Thymus (tissue), 11 donors: ENCODE measurements around the gene WBP1L. TPM values are rescaled to one million over a fixed set of nuclear protein-coding genes. Genes with fewer than 3 reads are reported as not detected.
"Not testable (repeated sequence)": the region's sequence is repeated elsewhere in the genome, so short reads cannot be mapped to it uniquely, and the experiment has no call there.

ENCODE experiments used
- DNase-seq, 9 donors: peaks; one replicate each; pipeline ENCODE4 v3.0.0-alpha.2; 2013; ENCODE audit warnings: low spot score in 9 of 9, low read depth in 6 of 9, missing footprints in 1 of 9
- H3K27ac ChIP-seq, 2 donors: one replicate each; pipeline ENCODE4 v1.5.1; 2013; ENCODE audit warnings: control low read depth in 1 of 2, low read depth in 1 of 2, low read length in 1 of 2, mild to moderate bottlenecking in 1 of 2, moderate library complexity in 1 of 2
- H3K27me3 ChIP-seq, 2 donors: one replicate each; pipeline ENCODE4 v1.5.1; 2013; ENCODE audit warnings: low read length in 1 of 2; ENCODE audit not compliant: control insufficient read depth in 2 of 2, insufficient read depth in 1 of 2
- H3K36me3 ChIP-seq, 2 donors: one replicate each; pipeline ENCODE4 v1.5.1; 2013; ENCODE audit warnings: low read length in 1 of 2, mild to moderate bottlenecking in 1 of 2, moderate library complexity in 1 of 2; ENCODE audit not compliant: control insufficient read depth in 2 of 2, insufficient read depth in 2 of 2
- H3K4me1 ChIP-seq, 2 donors: one replicate each; pipeline ENCODE4 v1.5.1; 2013; ENCODE audit warnings: low read length in 2 of 2; ENCODE audit not compliant: control insufficient read depth in 2 of 2, insufficient read depth in 2 of 2
- H3K4me3 ChIP-seq, 2 donors: one replicate each; pipeline ENCODE4 v1.5.1; 2013; ENCODE audit warnings: low read length in 2 of 2, control low read depth in 1 of 2, mild to moderate bottlenecking in 1 of 2
- H3K9me3 ChIP-seq, 2 donors: one replicate each; pipeline ENCODE4 v1.5.1; 2013; ENCODE audit warnings: low read length in 1 of 2, mild to moderate bottlenecking in 1 of 2; ENCODE audit not compliant: control insufficient read depth in 2 of 2, insufficient read depth in 1 of 2
- WGBS: extraction: QIAGEN DNeasy Blood & Tissue Kit; methylation state at CpG from one replicate; pipeline ENCODE4 v1.1.7; 2013; 5-methylcytosine and 5-hydroxymethylcytosine counted together
- polyA plus RNA-seq: library from polyadenylated mRNA; stranded (reverse); fragments of 200-250 nt; gene quantifications from one replicate; pipeline ENCODE4 v1.2.3, GENCODE V29; 2013
- total RNA-seq: library from RNA; stranded (reverse); fragments of 120-200 nt; gene quantifications from one replicate; pipeline ENCODE4 v1.2.4, GENCODE V29; 2013
- donor health status: healthy.

Gene WBP1L
- total and polyA plus RNA-seq, 2 donors, result 30.7 to 75.9 TPM

DNA sequence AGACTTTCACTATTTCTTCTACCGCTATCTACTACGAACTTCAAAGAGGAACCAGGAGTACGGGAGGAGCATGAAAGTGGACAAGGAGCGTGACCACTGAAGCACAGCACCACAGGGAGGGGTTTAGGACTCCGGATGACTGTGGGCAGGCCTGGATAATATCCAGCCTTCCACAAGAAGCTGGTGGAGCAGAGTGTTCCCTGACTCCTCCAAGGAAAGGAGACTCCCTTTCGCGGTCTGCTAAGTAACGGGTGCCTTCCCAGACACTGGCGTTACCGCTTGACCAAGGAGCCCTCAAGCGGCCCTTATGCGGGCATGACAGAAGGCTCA is 15.2 kb downstream of the WBP1L start:
- H3K27ac ChIP-seq, result peak overlapping the region in 1 of 2 donors; percentile 37
- DNase-seq, H3K36me3 ChIP-seq, H3K9me3 ChIP-seq, H3K27me3 ChIP-seq, H3K4me3 ChIP-seq: not testable (repeated sequence)
- 53% methylated on average over 6 of the region's 12 CpGs for WGBS
- H3K4me1 ChIP-seq, result peaks cover 19 to 38% of the 10 kb centered on the region in 2 donors

DNA sequence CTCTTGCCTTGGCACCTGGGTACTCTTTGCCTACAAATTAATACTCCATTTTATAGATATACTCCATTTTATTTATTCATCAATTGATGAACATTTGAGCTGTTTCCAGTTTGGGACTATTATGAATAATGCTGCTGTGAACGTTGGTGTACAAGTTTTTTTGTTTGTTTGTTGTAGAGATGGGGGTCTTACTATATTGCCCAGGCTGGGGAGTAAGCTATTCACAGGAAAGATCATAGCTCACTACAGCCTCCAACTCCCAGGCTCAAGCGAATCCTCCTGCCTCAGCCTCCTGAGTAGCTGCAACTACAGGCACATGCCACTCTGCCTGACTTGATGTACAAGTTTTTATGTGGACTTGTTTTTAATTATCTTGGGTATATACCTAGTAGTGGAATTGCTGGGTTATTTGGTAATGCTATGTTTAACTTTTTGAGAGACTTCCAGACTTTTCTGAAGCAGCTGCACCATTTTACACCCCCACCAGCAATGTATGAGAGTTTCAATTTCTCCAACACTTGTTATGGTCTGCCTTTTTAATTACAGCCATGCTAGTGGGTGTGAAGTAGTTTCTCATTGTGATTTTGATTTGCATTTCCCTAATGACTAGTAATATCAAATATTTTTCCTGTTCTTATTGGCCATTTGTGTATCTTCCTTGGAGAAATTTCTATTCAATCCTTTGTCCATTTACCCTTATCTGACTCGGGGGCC is 15.9 kb downstream of the WBP1L start:
- Histone ChIP-seq H3K4me3 (no peak overlapping the region), H3K9me3 (no peaks in the 10 kb centered on the region), H3K4me1 (peaks cover 26 to 45% of the 10 kb centered on the region in 2 donors), H3K27me3 (no peaks in the 10 kb centered on the region), H3K36me3 (peaks cover 2 to 4% of the 10 kb centered on the region in 2 donors), H3K27ac (peak overlapping the region in 1 of 2 donors; percentile 18)
- 99% methylated on average over 3 of the region's 3 CpGs for WGBS
- no peak for DNase-seq

DNA sequence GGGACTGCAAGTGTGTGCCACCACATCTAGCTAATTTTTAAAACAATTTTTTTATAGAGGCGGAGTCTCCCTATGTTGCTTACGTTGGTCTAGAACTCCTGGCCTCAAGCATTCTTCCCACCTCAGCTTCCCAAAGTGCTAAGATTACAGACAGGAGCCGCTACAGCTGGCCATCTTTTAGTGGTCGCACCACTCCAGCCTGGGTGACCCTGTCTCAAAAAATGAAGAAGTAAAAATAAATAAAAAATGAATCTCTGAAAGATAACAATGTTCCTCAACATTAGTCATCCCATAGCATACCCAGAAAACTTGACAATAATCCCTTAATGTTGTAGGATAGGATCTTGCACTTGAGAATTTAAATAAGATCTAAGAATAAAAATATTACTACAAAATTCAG is 18.2 kb downstream of the WBP1L start:
- H3K27ac ChIP-seq, result peak overlapping the region in 1 of 2 donors; percentile 92
- no peak for DNase-seq
- no peaks in the 10 kb centered on the region for H3K9me3 ChIP-seq
- no peaks in the 10 kb centered on the region for H3K27me3 ChIP-seq
- WGBS, result 97% methylated on average over 4 of the region's 4 CpGs
- peaks cover 2 to 7% of the 10 kb centered on the region in 2 donors for H3K36me3 ChIP-seq
- H3K4me3 ChIP-seq, result no peak overlapping the region
- peaks cover 46 to 65% of the 10 kb centered on the region in 2 donors for H3K4me1 ChIP-seq

DNA sequence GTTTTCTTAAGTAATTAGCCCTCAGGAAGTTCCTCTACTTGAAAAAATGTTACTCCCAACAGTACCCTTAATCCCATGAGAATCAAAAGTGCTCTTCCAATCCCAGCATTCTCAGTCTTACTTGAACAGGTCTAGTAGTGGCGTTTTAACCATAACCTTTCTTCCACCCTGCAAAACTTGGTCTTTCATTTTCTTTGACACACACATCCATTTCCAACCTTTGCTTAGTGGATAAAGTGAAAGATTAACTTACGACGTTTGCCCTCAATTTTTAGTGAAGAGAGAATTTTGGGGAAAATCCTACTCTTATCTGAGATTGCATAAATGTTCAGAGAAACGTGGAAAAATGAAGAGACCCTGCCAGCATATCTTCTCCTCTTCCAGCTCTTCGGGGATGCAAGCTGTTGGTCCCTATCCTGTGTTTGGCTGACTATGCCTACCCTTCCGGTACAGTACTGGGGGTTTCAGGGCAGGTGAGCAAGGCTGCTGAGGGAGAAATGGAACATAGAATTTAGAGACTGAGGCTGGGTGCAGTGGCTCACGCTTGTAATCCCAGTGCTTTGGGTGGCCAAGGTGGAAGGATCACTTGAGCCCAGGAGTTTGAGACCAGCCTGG is 18.8 kb downstream of the WBP1L start:
- no peaks in the 10 kb centered on the region for H3K27me3 ChIP-seq
- 86% methylated on average over 7 of the region's 7 CpGs for WGBS
- H3K9me3 ChIP-seq, result no peaks in the 10 kb centered on the region
- no peak overlapping the region for H3K4me3 ChIP-seq
- H3K4me1 ChIP-seq, result peaks cover 47 to 65% of the 10 kb centered on the region in 2 donors
- peaks cover 2 to 7% of the 10 kb centered on the region in 2 donors for H3K36me3 ChIP-seq
- DNase-seq, result no peak
- peak overlapping the region; percentile 64 to 92 for H3K27ac ChIP-seq

DNA sequence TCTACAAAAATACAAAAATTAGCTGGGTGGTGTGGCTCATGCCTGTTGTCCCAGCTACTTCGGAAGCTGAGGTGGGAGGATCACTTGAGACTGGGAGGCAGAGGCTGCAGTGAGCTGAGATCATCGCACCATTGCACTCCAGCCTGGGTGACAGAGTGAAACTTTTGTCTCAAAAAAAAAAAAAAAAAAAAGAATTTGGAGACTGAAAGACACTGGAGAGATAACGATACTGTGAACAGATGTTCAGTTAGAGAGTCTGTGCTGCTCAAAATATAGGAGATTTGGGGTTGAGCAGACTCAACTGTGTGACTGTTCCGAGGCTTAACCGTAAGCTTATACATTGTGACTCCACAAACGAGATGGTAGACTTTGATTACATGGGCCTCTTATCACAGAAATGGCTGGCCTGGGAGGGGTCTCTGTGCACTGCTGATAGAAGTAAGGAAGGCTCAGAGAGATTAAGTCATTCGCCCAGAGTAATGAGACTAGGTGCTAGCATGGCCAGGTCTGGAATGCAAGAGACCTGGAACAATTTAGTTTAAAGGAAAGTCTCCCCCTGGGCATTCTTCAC is 19.4 kb downstream of the WBP1L start:
- H3K27ac ChIP-seq, result peak overlapping the region; percentile 76 to 92
- 60% methylated on average over 7 of the region's 7 CpGs for WGBS
- peak in 1 of 9 donors; percentile 80 for DNase-seq
- H3K36me3 ChIP-seq, result peaks cover 2 to 7% of the 10 kb centered on the region in 2 donors
- no peak overlapping the region for H3K4me3 ChIP-seq
- H3K27me3 ChIP-seq, result no peaks in the 10 kb centered on the region
- peaks cover 45 to 68% of the 10 kb centered on the region in 2 donors for H3K4me1 ChIP-seq
- no peaks in the 10 kb centered on the region for H3K9me3 ChIP-seq

DNA sequence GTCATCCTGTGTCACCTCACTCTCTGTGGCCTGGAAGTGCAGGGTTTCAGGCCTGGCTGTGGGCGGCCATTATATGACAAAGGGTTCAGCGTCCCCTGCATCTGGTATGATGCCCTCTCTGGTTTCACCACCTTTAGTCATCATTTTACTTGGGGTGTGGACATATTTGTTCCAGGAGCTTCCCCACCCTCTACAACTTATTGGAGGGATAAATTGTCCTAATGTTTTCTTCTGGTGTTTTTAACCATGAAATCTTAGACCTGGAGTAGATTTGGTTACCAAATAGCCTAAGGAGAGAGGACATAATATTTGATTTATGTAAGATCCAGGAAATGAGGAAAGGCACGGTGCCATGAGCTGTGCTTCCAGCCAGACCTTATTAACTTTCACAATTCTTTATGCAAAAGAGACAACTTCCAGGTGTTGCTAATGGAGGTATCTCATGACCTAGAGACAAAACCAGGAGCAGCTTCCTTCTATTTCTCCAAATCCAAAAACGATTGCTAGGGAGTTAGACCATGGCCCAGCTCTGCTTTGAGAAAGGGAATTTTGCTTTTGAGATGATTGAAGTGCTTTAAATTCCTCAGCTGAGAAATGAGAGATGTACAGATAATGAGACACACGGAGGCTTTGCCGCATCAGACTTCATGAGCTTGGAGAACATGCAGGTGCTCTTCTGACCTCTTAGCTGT is 20.9 kb downstream of the WBP1L start:
- WGBS, result 61% methylated on average over 6 of the region's 6 CpGs
- H3K36me3 ChIP-seq, result peaks cover under 1 to 7% of the 10 kb centered on the region in 2 donors
- peaks cover 45 to 70% of the 10 kb centered on the region in 2 donors for H3K4me1 ChIP-seq
- no peak overlapping the region for H3K4me3 ChIP-seq
- no peaks in the 10 kb centered on the region for H3K27me3 ChIP-seq
- H3K9me3 ChIP-seq, result no peaks in the 10 kb centered on the region
- DNase-seq, result peak in 1 of 9 donors; percentile 70
- H3K27ac ChIP-seq, result peak overlapping the region; percentile 44 to 60

DNA sequence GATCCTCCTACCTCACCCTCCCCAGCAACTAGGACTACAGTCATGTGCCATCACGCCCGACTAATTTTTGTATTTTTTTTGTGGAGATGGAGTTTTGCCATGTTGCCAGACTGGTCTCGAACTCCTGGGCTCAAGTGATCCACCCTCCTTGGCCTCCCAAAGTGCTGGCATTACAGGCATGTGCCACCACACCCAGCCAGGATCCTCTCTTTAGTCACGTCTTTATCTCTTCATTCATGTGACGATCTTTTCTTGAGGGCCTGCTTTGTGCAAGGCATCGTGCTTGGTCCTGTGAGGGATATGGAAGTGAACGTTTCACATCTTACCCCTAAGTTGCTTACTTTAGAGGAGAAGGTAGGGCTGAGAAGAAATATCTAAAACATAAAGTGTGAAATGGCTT is 21.6 kb downstream of the WBP1L start:
- 87% methylated on average over 7 of the region's 7 CpGs for WGBS
- H3K4me3 ChIP-seq, result no peak overlapping the region
- H3K27ac ChIP-seq, result peak overlapping the region in 1 of 2 donors; percentile 60
- no peaks in the 10 kb centered on the region for H3K27me3 ChIP-seq
- DNase-seq, result no peak
- no peaks in the 10 kb centered on the region for H3K9me3 ChIP-seq
- peaks cover 52 to 78% of the 10 kb centered on the region in 2 donors for H3K4me1 ChIP-seq
- peaks cover 0 to 7% of the 10 kb centered on the region in 2 donors for H3K36me3 ChIP-seq

DNA sequence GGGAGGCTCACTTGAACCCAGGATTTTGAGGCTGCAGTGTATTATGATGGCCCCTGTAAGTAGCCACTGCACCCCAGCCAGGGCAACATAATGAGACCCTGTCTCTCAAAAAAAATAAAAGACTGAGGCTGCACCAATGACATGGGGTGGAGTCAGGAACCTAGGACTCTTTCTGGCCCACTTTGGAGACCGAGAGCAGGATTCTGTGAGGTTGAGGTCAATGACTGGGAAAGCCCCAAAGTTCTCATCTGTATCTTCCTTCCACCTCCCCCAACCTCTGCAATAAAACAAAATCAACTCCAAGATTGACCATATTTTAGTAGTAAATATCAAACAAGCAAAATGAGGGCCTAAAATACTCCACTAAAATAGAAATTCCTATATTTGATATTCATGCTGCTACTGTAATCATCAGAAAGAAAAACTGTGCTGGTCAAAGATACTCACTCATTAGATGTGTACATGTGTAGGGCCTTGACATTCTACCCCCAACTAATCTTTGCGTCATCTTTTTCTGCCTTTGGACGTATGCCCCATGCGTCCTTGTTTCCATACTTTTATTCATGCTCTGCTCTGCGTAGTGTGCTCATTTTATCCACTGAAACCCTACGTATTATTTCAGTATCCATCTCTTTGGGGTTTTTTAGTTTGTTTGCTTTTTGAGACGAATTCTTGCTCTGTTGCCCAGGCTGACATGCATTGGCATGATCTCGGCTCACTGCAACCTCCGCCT is 23.8 kb downstream of the WBP1L start:
- Histone ChIP-seq H3K9me3 (no peaks in the 10 kb centered on the region), H3K27me3 (no peaks in the 10 kb centered on the region), H3K36me3 (peaks cover 0 to 7% of the 10 kb centered on the region in 2 donors), H3K27ac (peak overlapping the region; percentile 31 to 61), H3K4me3 (no peak overlapping the region), H3K4me1 (peaks cover 54 to 73% of the 10 kb centered on the region in 2 donors)
- 96% methylated on average over 9 of the region's 9 CpGs for WGBS
- no peak for DNase-seq
